Right atrium auricular region (tissue), 2 donors: ENCODE measurements around the gene PIGU. TPM values are rescaled to one million over a fixed set of nuclear protein-coding genes. Genes with fewer than 3 reads are reported as not detected.
A peak's percentile ranks its signal among the peaks of the same experiment; 100 is the strongest.

Experiments
- DNase-seq: peaks from one replicate; pipeline ENCODE4 v3.0.0-alpha.2; 2019; ENCODE audit warnings: low spot score
- H3K27ac ChIP-seq, 2 donors: fragments of 200-600 bp; sonication (generic); 1 replicate in 1 of 2; 2 replicates in 1 of 2; pipeline ENCODE4 v1.5.1; 2016 to 2019
- H3K27me3 ChIP-seq, 2 donors: fragments of 200-600 bp; sonication (generic); one replicate each; pipeline versions ENCODE4 v1.5.1 to v1.6.0; 2017 to 2019
- H3K36me3 ChIP-seq: fragments of 200-600 bp; sonication (generic); one replicate; pipeline ENCODE4 v1.5.1; 2016
- H3K4me1 ChIP-seq, 2 donors: fragments of 200-600 bp; sonication (generic); one replicate each; pipeline versions ENCODE4 v1.5.1 to v1.6.0; 2017 to 2019
- H3K4me3 ChIP-seq, 2 donors: fragments of 200-600 bp; sonication (generic); 1 replicate in 1 of 2; 2 replicates in 1 of 2; pipeline ENCODE4 v1.5.1; 2017 to 2019; ENCODE audit warnings: mild to moderate bottlenecking in 1 of 2, moderate library complexity in 1 of 2
- H3K9me3 ChIP-seq, 2 donors: fragments of 200-600 bp; sonication (generic); one replicate each; pipeline ENCODE4 v1.5.1; 2019
- CTCF ChIP-seq, 2 donors: fragments of 200-600 bp; sonication (generic); IDR thresholded peaks; one replicate each; pipeline ENCODE4 v1.5.1; 2019; ENCODE audit warnings: antibody characterized with exemption in 2 of 2
- total RNA-seq, 2 donors: library from RNA; depleted of rRNA; stranded (reverse); fragments of >200 nt; gene quantifications; one replicate each; pipeline ENCODE4 v1.1.0, GENCODE V29; 2016

The PIGU gene
- total RNA-seq, 2 donors from 2014 or later: 16.6 to 17.7 TPM

DNA sequence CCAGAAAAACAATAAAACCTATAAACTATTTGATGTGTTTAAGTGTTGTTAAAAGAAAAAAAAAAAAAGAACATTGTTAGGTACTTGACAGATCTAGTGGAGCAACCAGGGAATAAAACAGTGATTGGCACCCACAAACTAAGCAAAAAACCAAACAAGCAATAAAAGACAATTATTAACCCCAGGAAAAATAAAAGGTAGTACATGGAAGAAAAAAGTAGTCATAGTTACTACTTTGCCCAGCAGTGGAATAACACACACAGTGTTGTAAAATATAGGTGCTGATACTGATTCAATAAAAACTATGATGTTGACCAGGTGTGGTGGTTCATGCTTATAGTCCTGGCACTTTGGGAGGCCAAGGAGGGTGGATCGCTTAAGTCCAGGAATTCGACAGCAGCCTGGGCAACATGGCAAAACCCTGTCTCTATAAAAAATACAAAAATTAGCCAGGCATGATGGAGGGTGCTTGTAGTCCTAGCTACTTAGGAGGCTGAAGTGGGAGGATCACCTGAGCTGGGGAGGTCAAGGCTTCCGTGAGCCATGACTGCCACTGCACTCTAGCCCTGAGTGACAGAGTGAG is 43.9 kb downstream of the PIGU start:
- peaks cover 20% of the 10 kb centered on the region for H3K36me3 ChIP-seq
- no peak overlapping the region for H3K4me3 ChIP-seq

GRCh38 chr20:34629904-34630303 is 47.0 kb downstream of the PIGU start:
- Histone ChIP-seq H3K4me3 (no peak overlapping the region), H3K9me3 (no peaks in the 10 kb centered on the region), H3K36me3 (peaks cover 14% of the 10 kb centered on the region), H3K27me3 (no peaks in the 10 kb centered on the region), H3K27ac (peak overlapping the region; percentile 26 to 56), H3K4me1 (peaks cover 0 to 2% of the 10 kb centered on the region in 2 donors)
- no peak for TF ChIP-seq CTCF (IDR thresholded peaks at IDR 0.05)
- DNase-seq: no peak

More for the DNA sequence above, 43.9 kb downstream of the PIGU start:
- Histone ChIP-seq H3K27ac (no peak overlapping the region), H3K9me3 (no peaks in the 10 kb centered on the region), H3K4me1 (peaks cover 0 to 2% of the 10 kb centered on the region in 2 donors), H3K27me3 (no peaks in the 10 kb centered on the region)
- TF ChIP-seq CTCF (IDR thresholded peaks at IDR 0.05): no peak
- DNase-seq: no peak

DNA sequence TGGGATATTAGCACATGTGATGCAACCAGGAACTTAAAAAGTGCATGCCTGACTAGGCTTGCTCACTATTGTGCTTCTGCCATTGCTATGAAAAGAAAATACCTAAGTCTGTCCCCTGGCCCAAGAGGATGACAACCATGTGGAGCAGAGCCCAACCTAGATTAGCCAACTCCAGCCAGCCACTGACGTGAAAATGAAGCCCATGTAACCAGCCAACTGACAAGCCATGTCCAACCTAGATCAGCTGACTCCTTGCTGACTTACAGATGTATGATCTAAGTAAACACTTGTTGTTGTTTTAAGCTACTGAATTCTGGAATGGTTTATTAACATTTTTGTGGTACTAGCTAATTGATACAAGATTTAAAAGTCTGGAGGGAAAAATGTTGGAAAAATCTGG is 47.5 kb downstream of the PIGU start:
- Histone ChIP-seq H3K4me1 (peaks cover 0 to 2% of the 10 kb centered on the region in 2 donors), H3K27ac (peak overlapping the region; percentile 56 to 66), H3K27me3 (no peaks in the 10 kb centered on the region), H3K4me3 (no peak overlapping the region), H3K36me3 (peaks cover 14% of the 10 kb centered on the region), H3K9me3 (no peaks in the 10 kb centered on the region)
- DNase-seq: no peak
- no peak for TF ChIP-seq CTCF (IDR thresholded peaks at IDR 0.05)

- no peak for DNase-seq
- Histone ChIP-seq H3K27me3 (no peaks in the 10 kb centered on the region), H3K36me3 (peaks cover under 1% of the 10 kb centered on the region), H3K4me1 (peaks cover 0 to 2% of the 10 kb centered on the region in 2 donors), H3K27ac (peak overlapping the region; percentile 23 to 76), H3K9me3 (no peaks in the 10 kb centered on the region), H3K4me3 (no peak overlapping the region)
- no peak for TF ChIP-seq CTCF (IDR thresholded peaks at IDR 0.05)
Measured at GRCh38 chr20:34628026-34628425, 48.9 kb downstream of the PIGU start.

DNA sequence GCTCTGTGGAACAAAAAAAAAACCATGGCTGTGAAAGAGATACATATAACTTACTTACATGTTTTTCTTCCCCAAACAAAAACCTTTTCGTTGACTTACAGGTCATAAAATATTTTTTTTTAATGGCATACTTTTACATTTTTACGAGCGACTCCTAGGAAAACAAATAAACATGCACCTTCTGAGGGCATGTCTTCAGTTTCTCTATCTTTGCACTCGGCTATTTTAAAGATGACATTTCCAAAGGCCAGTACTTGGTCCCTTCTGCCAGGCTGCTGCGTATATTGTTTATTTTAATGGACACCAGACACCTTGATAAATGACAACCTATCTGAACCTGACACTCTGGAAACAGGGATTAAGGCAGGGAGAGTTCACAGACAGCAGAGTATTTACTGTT is 49.4 kb downstream of the PIGU start:
- Histone ChIP-seq H3K9me3 (no peaks in the 10 kb centered on the region), H3K27me3 (no peaks in the 10 kb centered on the region), H3K4me3 (no peak overlapping the region), H3K27ac (peak overlapping the region; percentile 23 to 76), H3K4me1 (peaks cover 0 to 2% of the 10 kb centered on the region in 2 donors), H3K36me3 (peaks cover 3% of the 10 kb centered on the region)
- TF ChIP-seq CTCF (IDR thresholded peaks at IDR 0.05): no peak
- no peak for DNase-seq

GRCh38 chr20:34626992-34627391 is 49.9 kb downstream of the PIGU start:
- Histone ChIP-seq H3K27ac (peak overlapping the region; percentile 23 to 76), H3K9me3 (no peaks in the 10 kb centered on the region), H3K27me3 (no peaks in the 10 kb centered on the region), H3K36me3 (peaks cover 7% of the 10 kb centered on the region), H3K4me1 (peaks cover 0 to 2% of the 10 kb centered on the region in 2 donors), H3K4me3 (no peak overlapping the region)
- no peak for DNase-seq
- no peak for TF ChIP-seq CTCF (IDR thresholded peaks at IDR 0.05)
